HG02678 (cell line): ENCODE measurements around the gene SPDYE16.
"Not testable (repeated sequence)": the region's sequence is repeated elsewhere in the genome, so short reads cannot be mapped to it uniquely, and the experiment has no call there.

ENCODE experiments used
- ATAC-seq: cut with Tn5 transposase; IDR thresholded peaks from one replicate; pipeline ENCODE4 v1.9.1; 2021; ENCODE audit warnings: mild to moderate bottlenecking, moderate library complexity; ENCODE audit not compliant: unreplicated experiment

SPDYE16 gene, protein sequence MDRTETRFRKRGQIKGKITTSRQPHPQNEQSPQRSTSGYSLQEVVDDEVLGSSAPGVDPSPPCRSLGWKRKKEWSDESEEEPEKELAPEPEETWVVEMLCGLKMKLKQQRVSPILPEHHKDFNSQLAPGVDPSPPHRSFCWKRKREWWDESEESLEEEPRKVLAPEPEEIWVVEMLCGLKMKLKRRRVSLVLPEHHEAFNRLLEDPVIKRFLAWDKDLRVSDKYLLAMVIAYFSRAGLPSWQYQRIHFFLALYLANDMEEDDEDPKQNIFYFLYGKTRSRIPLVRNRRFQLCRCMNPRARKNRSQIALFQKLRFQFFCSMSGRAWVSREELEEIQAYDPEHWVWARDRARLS

GRCh38 chr7:76543197-76543596, at the start of gene SPDYE16:
SPDYE16 (minus strand) TSS chr7:76543297; CDS start chr7:76541459, 1,838 bp downstream.
- not testable (repeated sequence) for ATAC-seq

DNA sequence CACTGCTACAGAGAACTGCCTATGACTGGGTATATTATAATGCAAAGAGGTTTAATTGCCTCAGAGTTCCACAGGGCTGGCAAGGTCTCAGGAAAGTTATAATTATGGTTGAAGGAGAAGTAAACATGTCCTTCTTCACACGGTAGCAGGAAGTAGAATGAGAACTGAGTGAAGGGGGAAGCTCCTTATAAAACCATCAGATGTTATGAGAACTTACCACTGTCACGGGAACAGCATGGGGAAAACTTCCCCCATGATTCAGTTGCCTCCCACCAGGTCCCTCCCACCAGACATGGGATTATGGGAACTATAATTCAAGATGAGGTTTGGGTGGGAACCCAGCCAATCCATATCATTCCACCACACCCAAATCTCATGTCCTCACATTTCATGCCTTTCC, 49.6 kb upstream of the SPDYE16 start:
- not testable (repeated sequence) for ATAC-seq

GRCh38 chr7:76591602-76592304, 48.7 kb upstream of the SPDYE16 start:
- ATAC-seq = peak; percentile 66

DNA sequence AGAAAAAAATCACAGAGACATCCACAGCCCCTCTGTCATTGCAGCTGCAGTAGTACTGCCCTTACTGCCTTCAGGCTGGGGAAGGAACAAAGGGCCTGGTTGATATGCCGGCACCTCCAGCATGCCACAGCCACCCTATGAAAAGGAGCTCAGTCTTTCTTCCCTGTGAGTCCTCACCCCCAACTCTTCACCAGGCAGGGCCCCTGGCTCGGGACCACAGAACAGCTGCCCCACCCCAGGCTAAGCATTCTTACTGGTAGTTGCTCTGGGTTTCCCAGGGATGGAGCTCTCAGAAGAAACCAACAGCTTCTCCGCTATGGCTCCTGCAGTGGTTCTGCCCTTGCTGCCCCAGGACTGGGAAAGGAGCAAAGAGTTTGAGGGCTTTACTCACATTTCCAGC, 47.9 kb upstream of the SPDYE16 start:
- not testable (repeated sequence) for ATAC-seq

- peak; percentile 33 for ATAC-seq
These were observed 45.5 kb upstream of the SPDYE16 start for GRCh38 chr7:76588586-76588985.

DNA sequence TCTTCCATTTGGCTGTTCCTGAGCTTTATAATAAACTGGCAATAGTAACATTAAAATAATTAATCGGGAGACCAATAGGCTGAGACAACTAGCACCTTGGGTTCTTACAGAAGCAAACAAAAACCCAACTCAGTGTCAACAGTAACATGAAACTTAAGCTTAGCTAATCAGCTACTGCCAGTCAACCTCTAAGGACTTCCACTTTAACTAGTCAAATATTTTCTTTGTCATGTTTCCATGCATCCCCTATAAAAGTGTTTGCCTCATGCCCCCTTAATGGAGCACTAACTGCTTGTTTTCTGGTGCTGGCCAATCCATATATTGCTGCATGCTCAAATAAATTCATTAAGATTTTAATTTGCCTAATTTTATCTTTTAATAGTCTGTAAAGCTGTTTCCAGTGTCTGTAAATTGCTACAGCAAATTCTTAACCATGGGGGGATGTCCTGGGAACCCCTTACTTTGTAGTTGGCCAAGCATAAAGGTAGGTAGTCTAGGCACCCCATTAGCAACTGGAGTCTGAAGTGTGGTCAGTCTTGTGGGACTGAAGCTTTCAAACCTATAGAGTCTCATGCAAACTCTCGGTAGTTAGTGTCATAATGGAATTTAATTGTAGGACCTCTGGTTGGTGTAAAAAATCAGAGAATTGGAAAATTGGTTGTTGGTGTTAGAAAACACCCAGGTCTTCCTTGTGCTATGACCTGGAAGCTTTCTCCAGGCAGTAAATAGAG, 43.7 kb upstream of the SPDYE16 start:
- not testable (repeated sequence) for ATAC-seq

DNA sequence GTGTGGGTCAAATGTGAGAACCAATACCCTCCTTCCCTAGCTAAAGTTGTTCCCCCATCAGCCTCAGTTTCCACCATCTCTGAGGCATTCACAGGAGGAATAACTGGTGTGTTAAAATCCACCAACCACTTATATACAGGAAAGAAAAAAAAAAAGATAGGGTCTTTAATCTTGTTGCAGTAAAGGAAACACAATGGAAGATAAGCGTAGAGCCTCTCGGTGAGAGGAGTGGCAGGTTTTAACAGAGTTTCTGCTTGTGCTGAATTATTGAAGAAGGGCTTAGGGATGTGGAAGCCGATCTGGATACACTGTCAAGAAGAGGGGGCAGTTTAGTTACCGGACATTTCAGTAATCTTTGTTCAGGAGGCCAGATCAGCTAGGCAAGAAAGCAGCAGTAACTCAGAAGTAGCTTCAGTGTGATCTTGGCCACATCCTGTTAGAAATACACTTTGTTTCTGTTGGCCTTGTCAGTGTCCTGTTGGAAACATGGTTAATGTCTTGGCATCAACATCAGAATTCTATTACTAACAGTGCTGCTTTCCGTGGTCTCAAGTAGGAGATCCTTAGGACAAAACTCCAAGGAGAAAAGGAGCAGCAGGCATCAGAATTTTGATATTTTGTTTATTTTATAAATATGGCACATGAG, 40.7 kb upstream of the SPDYE16 start:
- ATAC-seq = not testable (repeated sequence)

DNA sequence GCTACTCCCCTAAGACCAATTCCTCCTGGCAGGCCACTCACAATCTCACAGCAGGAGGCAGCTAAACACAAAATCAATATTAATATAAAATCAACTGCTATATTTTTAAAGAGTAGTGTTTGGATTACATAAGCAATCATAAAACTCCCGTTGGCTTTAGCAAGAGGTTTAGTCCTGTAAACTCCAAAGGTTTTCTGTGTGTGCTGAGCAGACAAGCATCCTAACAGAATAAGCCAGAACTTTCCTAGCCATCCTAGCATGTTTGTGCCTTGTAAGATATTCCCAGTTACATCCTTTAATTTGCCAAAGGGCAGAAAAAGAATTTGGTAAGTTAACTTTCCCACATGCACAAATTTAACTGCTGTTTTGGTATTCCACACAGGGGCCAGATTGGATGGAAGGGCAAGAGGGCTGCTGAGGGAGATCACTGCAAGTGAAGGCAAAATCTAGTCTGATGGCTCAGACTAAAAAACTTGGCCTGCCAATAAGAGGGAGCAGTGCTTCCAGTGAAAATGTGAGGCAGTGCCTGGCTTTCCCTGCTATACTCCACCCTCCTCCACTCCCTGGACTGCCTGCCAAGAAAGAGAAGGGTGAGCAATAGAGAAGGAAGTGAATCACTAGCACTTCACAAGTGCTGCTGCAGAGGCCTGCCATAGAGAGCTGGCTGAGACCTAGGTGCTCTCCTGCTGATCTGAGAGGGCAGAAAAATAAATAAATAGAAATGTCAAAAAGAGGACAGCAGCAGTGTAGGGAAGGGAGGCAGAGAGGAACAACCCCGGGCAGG, 39.9 kb upstream of the SPDYE16 start:
- not testable (repeated sequence) for ATAC-seq

DNA sequence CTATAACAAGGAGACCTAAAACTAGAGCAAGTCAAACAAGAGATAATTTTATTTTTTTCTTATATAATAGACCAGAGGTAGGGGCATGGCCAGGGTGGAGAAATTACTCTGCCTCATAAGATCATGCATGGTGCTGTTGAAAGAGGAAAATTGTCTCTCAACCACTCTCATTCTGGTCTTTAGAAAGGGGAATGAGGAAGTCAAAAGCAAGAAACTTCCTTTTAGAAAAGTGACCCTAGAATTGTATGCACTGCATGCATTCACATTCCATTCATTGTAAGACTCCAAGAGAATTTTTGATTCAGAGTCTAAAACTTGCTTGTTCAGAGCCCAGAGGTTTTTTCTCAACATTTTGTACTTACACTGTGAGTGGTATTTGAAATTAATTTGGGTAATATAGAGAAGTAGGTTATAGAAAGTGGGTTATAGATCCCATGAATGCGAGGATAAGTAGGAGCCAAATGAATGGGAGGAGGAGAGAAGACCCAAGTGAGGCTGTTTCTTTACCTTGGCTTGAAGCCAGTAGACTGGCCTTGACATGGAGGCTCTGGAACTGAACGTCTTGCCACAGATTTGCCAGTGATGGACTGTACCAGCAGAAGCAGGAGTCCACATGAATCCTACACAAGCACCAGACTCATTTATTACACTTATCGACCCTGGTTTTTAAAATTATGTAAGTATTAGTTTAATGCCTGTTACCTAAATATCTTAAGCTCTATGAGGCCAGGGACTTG, 33.0 kb upstream of the SPDYE16 start:
- ATAC-seq = not testable (repeated sequence)

- ATAC-seq = not testable (repeated sequence)
These were observed 32.3 kb upstream of the SPDYE16 start for GRCh38 chr7:76575431-76575830.

GRCh38 chr7:76572296-76572695, 29.2 kb upstream of the SPDYE16 start:
- ATAC-seq = not testable (repeated sequence)

DNA sequence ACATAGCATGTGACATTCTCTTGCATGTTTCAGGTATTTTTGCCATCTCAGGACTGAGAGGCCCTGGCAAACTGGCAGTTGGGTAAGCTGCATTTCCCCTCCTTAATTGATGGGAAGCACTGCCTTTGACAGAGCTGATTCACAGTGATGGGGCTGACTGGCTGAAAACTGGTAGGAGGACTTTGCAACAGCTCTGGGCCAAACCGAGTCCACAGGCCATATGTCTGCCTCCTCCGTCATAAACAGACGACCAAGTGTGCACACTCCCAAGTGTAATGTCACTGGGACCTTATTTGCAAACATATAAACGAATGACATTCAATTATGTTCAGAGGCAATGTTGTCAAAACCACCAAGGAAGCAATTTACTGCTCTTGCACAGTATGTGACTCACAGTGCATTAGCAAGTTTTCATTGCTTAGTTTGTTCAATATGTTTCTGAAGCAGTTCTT, 27.3 kb upstream of the SPDYE16 start:
- ATAC-seq = not testable (repeated sequence)

- not testable (repeated sequence) for ATAC-seq
These were observed 25.6 kb upstream of the SPDYE16 start for GRCh38 chr7:76568742-76569141.

DNA sequence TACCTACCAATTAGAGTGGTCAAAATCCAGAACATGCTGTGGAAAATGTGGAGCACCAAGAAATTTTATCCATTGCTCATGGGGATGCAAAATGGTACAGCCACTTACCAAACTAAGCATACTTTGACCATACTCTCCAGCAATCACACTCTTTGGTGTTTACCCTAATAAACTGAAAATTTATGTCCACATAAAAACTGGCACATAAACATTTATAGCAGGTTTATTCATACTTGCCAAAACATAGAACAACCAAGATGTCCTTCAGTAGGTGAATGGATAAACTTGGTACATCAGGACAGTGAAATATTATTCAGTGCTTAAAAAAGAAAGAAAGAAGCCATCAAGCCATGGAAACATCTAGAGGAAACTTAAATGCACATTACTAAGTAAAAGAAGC, 24.7 kb upstream of the SPDYE16 start:
- not testable (repeated sequence) for ATAC-seq

DNA sequence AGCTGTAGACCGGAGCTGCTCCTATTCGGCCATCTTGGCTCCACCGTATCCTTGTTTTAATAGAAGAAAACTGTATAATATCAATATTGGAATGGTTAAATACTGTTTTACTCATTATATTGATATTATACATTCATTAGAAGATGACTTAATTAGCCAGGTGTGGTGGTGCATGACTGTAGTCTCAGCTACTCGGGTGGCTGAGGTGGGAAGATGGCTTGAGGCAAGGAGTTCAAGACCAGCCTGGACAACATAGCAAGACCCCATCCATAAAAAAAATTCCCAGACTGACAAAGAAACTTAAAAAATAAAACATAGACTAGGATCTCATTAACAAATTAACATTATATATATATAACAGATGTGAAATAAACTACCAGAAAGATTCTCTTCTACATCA, 24.2 kb upstream of the SPDYE16 start:
- not testable (repeated sequence) for ATAC-seq

DNA sequence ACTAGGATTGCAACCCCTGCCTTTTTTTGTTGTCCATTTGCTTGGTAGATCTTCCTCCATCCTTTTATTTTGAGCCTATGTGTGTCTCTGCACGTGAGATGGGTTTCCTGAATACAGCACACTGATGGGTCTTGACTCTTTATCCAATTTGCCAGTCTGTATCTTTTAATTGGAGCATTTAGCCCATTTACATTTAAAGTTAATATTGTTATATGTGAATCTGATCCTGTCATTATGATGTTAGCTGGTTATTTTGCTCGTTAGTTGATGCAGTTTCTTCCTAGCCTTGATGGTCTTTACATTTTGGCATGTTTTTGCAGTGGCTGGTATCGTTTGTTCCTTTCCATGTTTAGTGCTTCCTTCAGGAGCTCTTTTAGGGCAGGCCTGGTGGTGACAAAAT, 21.9 kb upstream of the SPDYE16 start:
- not testable (repeated sequence) for ATAC-seq

- ATAC-seq = not testable (repeated sequence)
These were observed 18.2 kb upstream of the SPDYE16 start for GRCh38 chr7:76561342-76561741.

DNA sequence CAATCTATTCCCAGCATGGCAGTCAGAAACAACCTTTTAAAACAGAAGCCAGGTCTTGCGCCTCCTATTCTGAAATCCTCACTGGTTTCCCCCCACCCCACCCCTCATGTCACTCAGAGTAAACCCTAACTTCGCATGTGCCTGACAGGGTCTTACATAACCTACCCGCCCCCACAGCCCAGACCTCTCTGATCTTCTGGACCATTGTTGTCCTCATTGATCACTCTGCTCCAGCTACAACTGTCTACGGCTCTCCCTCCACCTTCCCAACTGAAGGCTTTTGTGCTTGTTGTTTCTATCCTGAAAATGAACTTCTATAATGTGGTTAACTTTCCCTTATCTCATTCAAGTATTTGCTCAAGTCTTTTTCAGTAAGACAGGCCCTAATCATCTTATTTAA, 17.1 kb upstream of the SPDYE16 start:
- not testable (repeated sequence) for ATAC-seq

DNA sequence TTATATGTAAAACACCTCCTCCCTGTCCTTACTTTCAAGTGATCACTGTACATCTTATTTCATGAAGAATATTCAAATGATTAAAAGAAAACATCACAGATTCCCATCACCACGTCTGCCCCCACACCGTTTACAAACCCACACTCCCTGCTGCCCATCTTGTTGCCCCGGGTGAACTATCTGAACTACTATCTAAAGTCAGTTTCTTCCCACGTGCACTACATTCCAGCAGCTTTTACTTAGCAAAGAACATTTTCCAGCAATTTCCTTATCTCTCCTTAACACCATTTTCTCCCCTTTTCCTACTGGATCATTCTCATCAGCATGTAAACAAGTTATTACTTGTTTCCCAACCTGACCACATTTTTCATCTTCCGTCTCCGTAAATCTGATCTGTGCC, 16.6 kb upstream of the SPDYE16 start:
- not testable (repeated sequence) for ATAC-seq
